Measurements from ENCODE around the gene CLEC1B.

The CLEC1B gene

DNA sequence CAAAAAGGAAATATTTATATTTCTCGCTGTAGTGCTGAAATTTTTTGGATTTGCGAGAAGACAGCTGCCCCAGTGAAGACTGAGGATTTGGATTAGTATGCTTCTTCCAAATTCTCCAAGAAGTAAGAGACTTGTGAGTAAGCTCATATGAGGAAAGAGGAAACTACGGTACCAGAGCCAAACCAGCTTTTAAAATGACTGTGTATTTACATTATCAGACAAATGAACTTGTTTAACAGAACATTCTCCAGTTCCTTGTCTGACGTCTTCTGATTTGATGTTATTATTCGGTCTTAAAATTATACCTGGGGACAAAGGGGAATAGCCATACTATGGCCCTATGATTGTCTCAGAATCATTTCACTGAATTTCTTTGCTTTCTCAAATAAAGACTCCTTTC, 19.5 kb upstream of the CLEC1B start (continued):
- TF ChIP-seq ZXDB (tag by site-specific recombination; IDR thresholded peaks at IDR 0.05): no peak
- TF ChIP-seq, protein P1, sequence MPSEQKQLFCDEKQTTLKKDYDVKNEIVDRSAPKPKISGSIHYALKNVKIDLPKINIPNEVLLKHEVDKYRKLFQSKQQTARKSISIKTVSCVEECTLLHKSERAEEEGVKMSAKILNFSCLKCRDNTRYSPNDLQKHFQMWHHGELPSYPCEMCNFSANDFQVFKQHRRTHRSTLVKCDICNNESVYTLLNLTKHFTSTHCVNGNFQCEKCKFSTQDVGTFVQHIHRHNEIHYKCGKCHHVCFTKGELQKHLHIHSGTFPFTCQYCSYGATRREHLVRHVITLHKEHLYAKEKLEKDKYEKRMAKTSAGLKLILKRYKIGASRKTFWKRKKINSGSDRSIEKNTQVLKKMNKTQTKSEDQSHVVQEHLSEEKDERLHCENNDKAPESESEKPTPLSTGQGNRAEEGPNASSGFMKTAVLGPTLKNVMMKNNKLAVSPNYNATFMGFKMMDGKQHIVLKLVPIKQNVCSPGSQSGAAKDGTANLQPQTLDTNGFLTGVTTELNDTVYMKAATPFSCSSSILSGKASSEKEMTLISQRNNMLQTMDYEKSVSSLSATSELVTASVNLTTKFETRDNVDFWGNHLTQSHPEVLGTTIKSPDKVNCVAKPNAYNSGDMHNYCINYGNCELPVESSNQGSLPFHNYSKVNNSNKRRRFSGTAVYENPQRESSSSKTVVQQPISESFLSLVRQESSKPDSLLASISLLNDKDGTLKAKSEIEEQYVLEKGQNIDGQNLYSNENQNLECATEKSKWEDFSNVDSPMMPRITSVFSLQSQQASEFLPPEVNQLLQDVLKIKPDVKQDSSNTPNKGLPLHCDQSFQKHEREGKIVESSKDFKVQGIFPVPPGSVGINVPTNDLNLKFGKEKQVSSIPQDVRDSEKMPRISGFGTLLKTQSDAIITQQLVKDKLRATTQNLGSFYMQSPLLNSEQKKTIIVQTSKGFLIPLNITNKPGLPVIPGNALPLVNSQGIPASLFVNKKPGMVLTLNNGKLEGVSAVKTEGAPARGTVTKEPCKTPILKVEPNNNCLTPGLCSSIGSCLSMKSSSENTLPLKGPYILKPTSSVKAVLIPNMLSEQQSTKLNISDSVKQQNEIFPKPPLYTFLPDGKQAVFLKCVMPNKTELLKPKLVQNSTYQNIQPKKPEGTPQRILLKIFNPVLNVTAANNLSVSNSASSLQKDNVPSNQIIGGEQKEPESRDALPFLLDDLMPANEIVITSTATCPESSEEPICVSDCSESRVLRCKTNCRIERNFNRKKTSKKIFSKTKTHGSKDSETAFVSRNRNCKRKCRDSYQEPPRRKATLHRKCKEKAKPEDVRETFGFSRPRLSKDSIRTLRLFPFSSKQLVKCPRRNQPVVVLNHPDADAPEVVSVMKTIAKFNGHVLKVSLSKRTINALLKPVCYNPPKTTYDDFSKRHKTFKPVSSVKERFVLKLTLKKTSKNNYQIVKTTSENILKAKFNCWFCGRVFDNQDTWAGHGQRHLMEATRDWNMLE (tag by site-specific recombination; conservative IDR thresholded peaks at IDR 0.05; ENCODE audit: low read depth): no peak
- TF ChIP-seq ZNF184 (tag by site-specific recombination; IDR thresholded peaks at IDR 0.05): no peak
- TF ChIP-seq KLF16 (tag by site-specific recombination; IDR thresholded peaks at IDR 0.05): no peak
- no peak for TF ChIP-seq MZF1 (tag by site-specific recombination; IDR thresholded peaks at IDR 0.05; ENCODE audit: borderline replicate concordance)
- no peak for TF ChIP-seq IKZF3 (tag by site-specific recombination; IDR thresholded peaks at IDR 0.05)
- TF ChIP-seq HOXC10 (CRISPR knock-in tag; IDR thresholded peaks at IDR 0.05): no peak

GRCh38 chr12:10016881-10017280, 18.0 kb upstream of the CLEC1B start:
- POLR2A ChIA-PET: no interaction called here
- Histone ChIP-seq H3K27ac (ENCODE audit: extremely low read depth, low read depth, low read length) (no peak overlapping the region), H3K9me3 (ENCODE audit: control insufficient read depth, insufficient read depth, low read depth, low read length) (no peaks in the 10 kb centered on the region), H3K4me1 (ENCODE audit: control insufficient read depth, insufficient read depth, low read length) (no peaks in the 10 kb centered on the region), H3K36me3 (ENCODE audit: control insufficient read depth in 2 of 2, insufficient read depth in 1 of 2, low read length in 2 of 2) (no peaks in the 10 kb centered on the region), H3K4me3 (ENCODE audit: low read depth, low read length) (no peak overlapping the region)
- CTCF ChIA-PET: interaction anchor here (0.6 kb wide), 1 partner anchor 350 kb away, joined by 4 read pairs; no protein-coding TSS in a partner anchor
- TF ChIP-seq ZNF561 (tag by site-specific recombination; IDR thresholded peaks at IDR 0.05; ENCODE audit: borderline replicate concordance): no peak
- no peak for TF ChIP-seq ZNF449 (tag by site-specific recombination; IDR thresholded peaks at IDR 0.05)
- no peak for TF ChIP-seq ZNF112 (tag by site-specific recombination; IDR thresholded peaks at IDR 0.05)
- TF ChIP-seq YY2 (tag by site-specific recombination; IDR thresholded peaks at IDR 0.05): no peak
- no peak for TF ChIP-seq ZNF248 (tag by site-specific recombination; IDR thresholded peaks at IDR 0.05)
- TF ChIP-seq, protein P2, sequence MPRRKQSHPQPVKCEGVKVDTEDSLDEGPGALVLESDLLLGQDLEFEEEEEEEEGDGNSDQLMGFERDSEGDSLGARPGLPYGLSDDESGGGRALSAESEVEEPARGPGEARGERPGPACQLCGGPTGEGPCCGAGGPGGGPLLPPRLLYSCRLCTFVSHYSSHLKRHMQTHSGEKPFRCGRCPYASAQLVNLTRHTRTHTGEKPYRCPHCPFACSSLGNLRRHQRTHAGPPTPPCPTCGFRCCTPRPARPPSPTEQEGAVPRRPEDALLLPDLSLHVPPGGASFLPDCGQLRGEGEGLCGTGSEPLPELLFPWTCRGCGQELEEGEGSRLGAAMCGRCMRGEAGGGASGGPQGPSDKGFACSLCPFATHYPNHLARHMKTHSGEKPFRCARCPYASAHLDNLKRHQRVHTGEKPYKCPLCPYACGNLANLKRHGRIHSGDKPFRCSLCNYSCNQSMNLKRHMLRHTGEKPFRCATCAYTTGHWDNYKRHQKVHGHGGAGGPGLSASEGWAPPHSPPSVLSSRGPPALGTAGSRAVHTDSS (tag by site-specific recombination; IDR thresholded peaks at IDR 0.05): no peak
- no peak for TF ChIP-seq FEZF1 (tag by site-specific recombination; IDR thresholded peaks at IDR 0.05)
- no peak for TF ChIP-seq KLF17 (tag by site-specific recombination; IDR thresholded peaks at IDR 0.05)
- no peak for TF ChIP-seq ZNF404 (tag by site-specific recombination; IDR thresholded peaks at IDR 0.05)
- no peak for TF ChIP-seq OVOL3 (tag by site-specific recombination; IDR thresholded peaks at IDR 0.05)
- TF ChIP-seq HOXA7 (CRISPR knock-in tag; IDR thresholded peaks at IDR 0.05; ENCODE audit: borderline replicate concordance): no peak
- TF ChIP-seq SP2 (tag by site-specific recombination; IDR thresholded peaks at IDR 0.05): no peak
- no peak for TF ChIP-seq ZNF366 (tag by site-specific recombination; conservative IDR thresholded peaks at IDR 0.05)

Data from HEK293 (cell line).